ENCODE results near the gene RPL29. TPM values are rescaled to one million over a fixed set of nuclear protein-coding genes. Genes with fewer than 3 reads are reported as not detected.

RPL29 gene
- total and polyA plus RNA-seq, 2 of the 13 experiments (the other 11 are each of a cell fraction or from before 2014, with no cell fraction given): 1,348 to 2,263 TPM

- no peak for TF ChIP-seq RFX5 (IDR thresholded peaks at IDR 0.05; ENCODE audit: low read depth, low read length)
- TF ChIP-seq, protein P1, sequence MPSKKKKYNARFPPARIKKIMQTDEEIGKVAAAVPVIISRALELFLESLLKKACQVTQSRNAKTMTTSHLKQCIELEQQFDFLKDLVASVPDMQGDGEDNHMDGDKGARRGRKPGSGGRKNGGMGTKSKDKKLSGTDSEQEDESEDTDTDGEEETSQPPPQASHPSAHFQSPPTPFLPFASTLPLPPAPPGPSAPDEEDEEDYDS (CRISPR knock-in tag; IDR thresholded peaks at IDR 0.05): no peak
- TF ChIP-seq SP1 (IDR thresholded peaks at IDR 0.05): no peak
- TF ChIP-seq SP1 (CRISPR knock-in tag; IDR thresholded peaks at IDR 0.05): 0 out of 2 replicates have a peak, but pooled peaks have one; percentile 46
- no peak for TF ChIP-seq JDP2 (CRISPR knock-in tag; IDR thresholded peaks at IDR 0.05; ENCODE audit: borderline replicate concordance)
- TF ChIP-seq ZNF251 (CRISPR knock-in tag; IDR thresholded peaks at IDR 0.05): no peak
- TF ChIP-seq ZBTB21 (CRISPR knock-in tag; IDR thresholded peaks at IDR 0.05): no peak
- no peak for TF ChIP-seq ZNF282 (IDR thresholded peaks at IDR 0.05; ENCODE audit: partially characterized antibody)
- TF ChIP-seq ZNF687 (CRISPR knock-in tag; IDR thresholded peaks at IDR 0.05): peak; percentile 69
- TF ChIP-seq CBX2 (IDR thresholded peaks at IDR 0.05; ENCODE audit: low read depth, low read length): no peak
- TF ChIP-seq CBX2 (CRISPR knock-in tag; IDR thresholded peaks at IDR 0.05; ENCODE audit: low read depth): no peak
- TF ChIP-seq ONECUT2 (CRISPR knock-in tag; IDR thresholded peaks at IDR 0.05): no peak
- no peak for TF ChIP-seq NONO (IDR thresholded peaks at IDR 0.05)
- TF ChIP-seq NONO (CRISPR knock-in tag; conservative IDR thresholded peaks at IDR 0.05): 0 out of 2 replicates have a peak, but pooled peaks have one; percentile 58
- no peak for TF ChIP-seq FOXM1 (CRISPR knock-in tag; IDR thresholded peaks at IDR 0.05)
- TF ChIP-seq SRSF9 (IDR thresholded peaks at IDR 0.05; ENCODE audit: borderline replicate concordance, insufficient read depth, low read depth, low read length, poor library complexity, severe bottlenecking): no peak
- TF ChIP-seq KLF16 (CRISPR knock-in tag; IDR thresholded peaks at IDR 0.05): 0 out of 4 replicates have a peak, but pooled peaks of 1 of the 2 experiments have one; percentile 37
- TF ChIP-seq, protein P2, sequence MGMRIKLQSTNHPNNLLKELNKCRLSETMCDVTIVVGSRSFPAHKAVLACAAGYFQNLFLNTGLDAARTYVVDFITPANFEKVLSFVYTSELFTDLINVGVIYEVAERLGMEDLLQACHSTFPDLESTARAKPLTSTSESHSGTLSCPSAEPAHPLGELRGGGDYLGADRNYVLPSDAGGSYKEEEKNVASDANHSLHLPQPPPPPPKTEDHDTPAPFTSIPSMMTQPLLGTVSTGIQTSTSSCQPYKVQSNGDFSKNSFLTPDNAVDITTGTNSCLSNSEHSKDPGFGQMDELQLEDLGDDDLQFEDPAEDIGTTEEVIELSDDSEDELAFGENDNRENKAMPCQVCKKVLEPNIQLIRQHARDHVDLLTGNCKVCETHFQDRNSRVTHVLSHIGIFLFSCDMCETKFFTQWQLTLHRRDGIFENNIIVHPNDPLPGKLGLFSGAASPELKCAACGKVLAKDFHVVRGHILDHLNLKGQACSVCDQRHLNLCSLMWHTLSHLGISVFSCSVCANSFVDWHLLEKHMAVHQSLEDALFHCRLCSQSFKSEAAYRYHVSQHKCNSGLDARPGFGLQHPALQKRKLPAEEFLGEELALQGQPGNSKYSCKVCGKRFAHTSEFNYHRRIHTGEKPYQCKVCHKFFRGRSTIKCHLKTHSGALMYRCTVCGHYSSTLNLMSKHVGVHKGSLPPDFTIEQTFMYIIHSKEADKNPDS (CRISPR knock-in tag; IDR thresholded peaks at IDR 0.05): no peak
- no peak for TF ChIP-seq ZSCAN5A (CRISPR knock-in tag; IDR thresholded peaks at IDR 0.05; ENCODE audit: borderline replicate concordance)
- no peak for TF ChIP-seq RBAK (CRISPR knock-in tag; IDR thresholded peaks at IDR 0.05)
- no peak for TF ChIP-seq XBP1 (CRISPR knock-in tag; IDR thresholded peaks at IDR 0.05)
- no peak for TF ChIP-seq ZFP62 (CRISPR knock-in tag; IDR thresholded peaks at IDR 0.05)
- no peak for TF ChIP-seq ZNF180 (CRISPR knock-in tag; IDR thresholded peaks at IDR 0.05; ENCODE audit: borderline replicate concordance, low read depth)
These were observed 5.8 kb upstream of the RPL29 start (continued) for GRCh38 chr3:52001443-52001974.

Measured in HepG2 (cell line).